ENCODE measurements around the gene CCNL1. TPM values are rescaled to one million over a fixed set of nuclear protein-coding genes. Genes with fewer than 3 reads are reported as not detected.

Gene CCNL1
- total RNA-seq, 4 donors from 2014 or later = 173 to 308 (median 197) TPM

DNA sequence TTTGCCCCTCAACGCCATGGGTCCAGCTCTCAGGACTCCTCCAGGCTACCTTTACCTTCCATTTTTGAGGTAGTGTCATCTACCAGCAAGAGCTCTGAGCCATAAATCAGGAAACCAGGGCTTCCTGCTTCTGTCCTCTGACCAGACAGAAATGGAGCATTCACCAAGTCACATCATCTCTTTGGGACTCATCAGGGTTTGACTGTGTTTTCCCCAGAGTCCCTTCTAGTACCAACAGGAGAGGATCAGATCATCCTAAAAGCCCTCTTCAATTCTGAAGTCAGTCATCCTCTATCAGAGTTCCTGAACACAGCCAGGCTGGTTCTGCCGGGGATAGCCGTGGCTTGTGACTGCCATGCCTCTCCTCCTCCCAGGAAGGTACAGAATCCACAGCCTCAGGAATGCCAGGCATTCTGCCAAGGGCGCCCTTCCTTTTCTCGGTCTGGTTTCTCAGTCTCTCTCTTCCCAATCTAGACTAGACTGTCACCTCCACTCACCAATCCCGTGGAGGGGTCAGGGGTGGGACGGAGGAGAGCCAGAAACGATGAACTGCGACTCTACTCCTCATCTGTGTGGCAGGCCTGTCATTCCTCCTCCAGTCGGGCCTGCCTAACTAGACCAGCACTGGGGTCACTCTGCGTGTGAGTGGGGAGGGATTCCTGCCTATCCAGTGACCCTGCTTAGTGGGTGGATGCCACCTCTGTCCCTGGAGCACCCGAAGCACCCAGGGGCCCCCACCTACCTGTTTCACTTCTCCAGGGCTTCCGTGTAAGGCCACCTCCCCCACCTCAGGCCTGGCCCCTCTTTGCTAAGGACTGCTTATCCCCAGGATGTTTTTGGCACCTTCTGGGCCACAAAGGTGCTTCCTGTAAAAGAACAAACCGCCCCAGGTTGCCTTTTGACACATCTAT is 30.9 kb downstream of the CCNL1 start:
- TF ChIP-seq, protein P1, sequence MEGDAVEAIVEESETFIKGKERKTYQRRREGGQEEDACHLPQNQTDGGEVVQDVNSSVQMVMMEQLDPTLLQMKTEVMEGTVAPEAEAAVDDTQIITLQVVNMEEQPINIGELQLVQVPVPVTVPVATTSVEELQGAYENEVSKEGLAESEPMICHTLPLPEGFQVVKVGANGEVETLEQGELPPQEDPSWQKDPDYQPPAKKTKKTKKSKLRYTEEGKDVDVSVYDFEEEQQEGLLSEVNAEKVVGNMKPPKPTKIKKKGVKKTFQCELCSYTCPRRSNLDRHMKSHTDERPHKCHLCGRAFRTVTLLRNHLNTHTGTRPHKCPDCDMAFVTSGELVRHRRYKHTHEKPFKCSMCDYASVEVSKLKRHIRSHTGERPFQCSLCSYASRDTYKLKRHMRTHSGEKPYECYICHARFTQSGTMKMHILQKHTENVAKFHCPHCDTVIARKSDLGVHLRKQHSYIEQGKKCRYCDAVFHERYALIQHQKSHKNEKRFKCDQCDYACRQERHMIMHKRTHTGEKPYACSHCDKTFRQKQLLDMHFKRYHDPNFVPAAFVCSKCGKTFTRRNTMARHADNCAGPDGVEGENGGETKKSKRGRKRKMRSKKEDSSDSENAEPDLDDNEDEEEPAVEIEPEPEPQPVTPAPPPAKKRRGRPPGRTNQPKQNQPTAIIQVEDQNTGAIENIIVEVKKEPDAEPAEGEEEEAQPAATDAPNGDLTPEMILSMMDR (IDR thresholded peaks at IDR 0.05; ENCODE audit: low read depth) = no peak

DNA sequence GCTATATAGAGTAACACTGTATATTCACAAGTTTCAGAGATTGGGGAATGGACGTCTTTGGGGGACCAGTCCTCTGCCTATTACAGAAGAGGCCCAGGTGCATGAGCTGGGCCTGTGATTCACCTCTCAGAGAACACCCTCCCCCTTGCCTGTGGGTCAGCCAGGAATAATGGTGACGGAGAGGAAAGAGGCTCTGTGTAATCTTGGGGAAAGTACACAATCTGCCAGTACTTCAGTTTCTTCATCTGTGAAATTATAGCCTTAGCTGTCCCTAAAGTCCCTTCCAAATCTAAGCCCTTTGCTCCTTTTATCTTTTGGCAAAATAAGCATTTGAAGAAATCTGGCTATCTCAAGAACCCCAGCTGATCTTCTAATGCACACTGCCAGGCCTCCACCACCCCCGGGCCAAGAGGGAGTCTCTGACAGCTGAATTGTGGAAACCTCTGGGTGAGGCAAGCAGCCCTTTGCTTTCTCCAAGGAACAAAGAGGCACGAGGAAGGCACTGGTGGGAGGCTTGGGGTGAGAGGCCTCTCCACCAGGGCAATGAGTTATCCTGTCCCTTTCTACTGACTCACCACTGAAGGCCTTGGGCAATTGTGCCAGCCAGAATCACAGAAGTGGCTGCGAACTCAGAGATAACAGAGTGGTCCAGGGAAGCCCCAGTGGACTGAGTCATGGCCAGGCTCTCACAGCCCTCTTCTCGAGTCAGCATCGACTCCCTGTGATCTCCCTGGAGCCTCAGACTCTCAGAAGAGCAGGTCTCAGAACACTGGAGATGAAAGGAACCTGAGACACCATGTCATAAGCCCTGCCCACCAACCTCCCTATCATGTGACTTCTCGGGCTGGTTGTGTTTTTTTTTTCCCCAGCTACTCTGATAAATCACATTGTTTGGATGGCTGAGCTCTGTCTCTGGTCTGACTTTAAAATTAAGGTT is 31.8 kb downstream of the CCNL1 start:
- TF ChIP-seq, protein P1 (IDR thresholded peaks at IDR 0.05; ENCODE audit: low read depth) = no peak

DNA sequence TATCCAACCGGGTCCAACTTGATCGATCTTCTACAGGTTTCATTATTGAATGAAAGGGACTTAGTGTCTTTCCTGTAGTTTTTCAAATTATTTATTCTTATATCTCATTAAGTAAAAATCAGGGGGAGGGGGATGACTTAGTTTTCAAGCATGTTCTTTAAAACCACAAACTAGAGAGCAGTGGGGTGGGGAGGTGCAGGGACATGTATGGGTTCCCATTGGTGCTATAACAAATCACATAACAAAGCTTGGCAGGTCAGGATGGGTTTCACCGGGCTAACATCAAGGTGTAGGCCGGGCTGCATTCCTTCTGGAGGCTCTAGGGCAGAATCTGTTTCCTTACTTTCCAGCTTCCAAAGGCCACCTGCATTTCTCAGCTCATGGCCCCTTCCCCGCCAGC is 32.7 kb downstream of the CCNL1 start:
- TF ChIP-seq, protein P1 (IDR thresholded peaks at IDR 0.05; ENCODE audit: low read depth) = no peak

DNA sequence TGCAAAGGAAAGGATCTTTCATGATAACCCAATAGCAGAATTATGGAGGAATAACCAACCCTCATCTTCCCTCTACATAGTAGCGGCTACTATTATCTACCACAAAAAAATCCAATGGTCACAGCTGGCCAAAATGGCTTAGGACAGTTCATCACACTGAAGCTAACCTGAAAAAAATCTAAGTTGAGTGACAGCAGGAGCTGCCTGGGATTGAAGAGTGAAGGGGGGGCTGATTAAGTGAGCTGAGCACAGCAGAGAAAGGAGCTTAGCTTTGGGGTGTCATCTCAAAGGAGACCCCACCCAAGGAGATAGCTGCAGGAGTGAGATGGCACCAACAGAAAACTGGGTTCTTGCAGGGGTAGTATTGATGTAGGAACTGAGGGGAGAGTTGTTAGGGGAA is 33.6 kb downstream of the CCNL1 start:
- TF ChIP-seq, protein P1 (IDR thresholded peaks at IDR 0.05; ENCODE audit: low read depth) = no peak

DNA sequence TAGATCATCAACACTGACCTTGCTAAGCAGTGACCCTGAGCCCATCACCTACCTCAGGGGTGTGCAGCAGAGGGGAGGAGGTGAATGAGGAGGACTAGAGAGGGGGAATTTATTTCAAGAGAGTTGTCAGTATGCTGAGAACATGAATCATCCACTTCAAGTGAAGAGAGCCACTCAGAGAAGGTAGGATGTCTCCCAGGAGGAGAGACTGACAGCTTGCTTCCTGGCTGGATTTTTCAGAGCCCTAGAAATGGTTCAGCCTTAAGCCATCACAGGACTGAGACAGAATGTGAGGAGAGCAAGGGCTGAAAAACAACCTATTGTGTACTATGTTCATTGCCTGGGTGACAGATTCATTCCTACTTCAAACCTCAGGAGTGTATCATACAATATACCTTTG is 34.8 kb downstream of the CCNL1 start:
- TF ChIP-seq, protein P1 (IDR thresholded peaks at IDR 0.05; ENCODE audit: low read depth) = no peak

DNA sequence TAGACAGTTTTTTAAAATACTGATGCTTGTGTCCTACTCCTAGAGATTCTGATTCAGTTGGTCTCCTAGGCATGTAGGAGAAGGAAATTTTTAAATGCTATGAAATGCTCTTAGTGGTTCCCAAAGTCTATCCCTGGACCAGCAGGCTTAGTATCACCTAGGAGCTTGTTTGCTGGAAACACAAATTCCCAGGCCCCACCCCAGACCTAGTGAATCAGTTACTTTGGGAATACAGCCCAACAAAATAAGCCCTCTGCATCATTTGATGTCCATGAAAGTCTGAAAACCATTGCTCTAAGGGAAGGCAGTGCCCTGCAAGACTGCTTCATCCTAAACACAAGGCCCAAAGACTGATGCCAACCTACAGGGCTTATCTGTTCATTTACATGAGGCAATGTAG is 36.3 kb downstream of the CCNL1 start:
- TF ChIP-seq, protein P1 (IDR thresholded peaks at IDR 0.05; ENCODE audit: low read depth) = no peak

Data from subcutaneous adipose tissue (tissue), 4 donors.